Stimulated activated CD4-positive, alpha-beta T cell treated with anti-CD3 and anti-CD28 coated beads, Interleukin-15, amount 100 ng/mL, for 48 hours (primary cell): ENCODE results near the gene PSD.

ENCODE experiments used
- DNase-seq, 2 donors: peaks; one replicate each; pipeline ENCODE4 v3.0.0-alpha.2; 2020; ENCODE audit warnings: low read depth in 2 of 2

PSD gene

GRCh38 chr10:102389894-102390293, 28.7 kb downstream of the PSD start:
- DNase-seq: no peak

GRCh38 chr10:102384606-102385429, 33.8 kb downstream of the PSD start:
- no peak for DNase-seq

DNA sequence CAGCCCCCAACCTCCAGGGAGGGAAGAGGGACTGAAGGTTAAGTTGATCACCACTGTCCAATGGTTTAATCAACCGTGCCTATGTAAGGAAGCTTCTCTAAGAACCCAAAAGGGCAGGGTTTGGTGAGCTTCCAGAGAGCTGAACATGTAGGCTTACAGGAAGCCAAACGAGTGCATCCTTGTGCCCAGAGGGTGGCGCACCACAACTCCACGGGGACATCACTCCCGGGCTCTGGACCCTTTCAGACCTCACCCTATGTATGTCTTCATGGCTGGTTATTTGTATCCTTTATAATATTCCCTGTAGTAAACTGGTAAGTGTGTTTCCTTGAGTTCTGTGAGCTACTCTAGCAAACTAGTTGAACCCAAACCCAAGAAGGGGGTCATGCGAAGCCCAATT, 34.5 kb downstream of the PSD start:
- DNase-seq: no peak

DNA sequence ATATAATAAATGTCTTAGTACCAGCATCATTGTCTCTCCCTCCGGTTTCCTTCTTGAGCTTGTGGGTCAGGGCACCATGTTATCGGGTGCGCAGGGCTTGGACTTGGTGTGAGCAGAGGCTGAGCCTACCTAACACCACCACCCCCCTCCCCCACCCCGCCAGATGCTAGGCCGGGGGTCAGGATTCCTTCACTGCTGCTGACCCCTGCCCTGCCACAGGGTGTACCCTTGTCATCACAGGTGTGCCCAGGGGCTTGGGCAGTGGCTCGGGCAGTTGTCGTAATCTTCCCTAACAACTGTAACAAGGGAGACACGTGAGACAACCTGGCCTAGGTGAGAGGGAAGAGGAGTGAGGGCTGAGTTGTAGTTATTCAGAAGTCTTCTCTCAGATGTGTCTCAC, 35.7 kb downstream of the PSD start:
- DNase-seq: no peak

GRCh38 chr10:102381983-102382382, 36.6 kb downstream of the PSD start:
- DNase-seq: no peak

- DNase-seq: no peak
Observed at GRCh38 chr10:102379383-102379782, 39.2 kb downstream of the PSD start.

DNA sequence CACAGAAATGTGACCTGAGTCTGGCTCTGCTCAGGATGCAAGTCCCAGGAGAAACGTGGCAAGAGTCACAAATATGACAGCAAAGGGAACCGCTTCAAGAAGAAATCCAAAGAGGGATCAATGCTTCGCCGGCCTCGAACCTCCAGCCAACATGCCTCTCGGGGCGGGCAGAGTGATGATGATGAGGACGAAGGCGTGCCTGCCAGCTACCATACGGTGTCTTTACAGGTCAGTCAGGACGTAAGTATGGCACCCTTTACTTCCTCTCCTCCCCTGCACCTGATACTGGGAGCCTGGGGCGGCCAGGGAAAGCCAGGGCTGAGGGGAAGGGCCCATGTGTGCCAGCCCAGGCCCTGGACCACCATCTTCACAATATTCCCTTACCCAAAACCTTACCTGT, 41.7 kb downstream of the PSD start:
- DNase-seq: no peak

DNA sequence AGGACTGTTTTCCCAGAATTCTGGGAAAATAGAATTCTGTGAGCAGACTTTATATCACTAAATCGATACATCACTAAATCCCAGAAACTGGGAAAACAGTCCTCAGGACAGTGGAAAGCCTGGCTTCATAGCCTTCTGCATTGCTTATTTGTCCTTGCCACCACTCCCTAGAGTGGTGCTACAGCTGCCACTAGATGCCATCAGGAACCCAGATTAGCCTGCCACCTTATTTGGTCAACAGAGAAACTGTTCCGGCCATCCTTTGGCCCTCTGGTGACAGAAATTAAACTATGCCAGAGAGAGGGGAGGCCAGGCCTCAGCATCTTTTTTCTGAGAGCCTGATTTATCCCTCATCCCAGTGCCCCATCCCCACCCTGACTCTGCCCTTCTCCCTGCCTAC, 42.7 kb downstream of the PSD start:
- no peak for DNase-seq

- DNase-seq: no peak
Observed at GRCh38 chr10:102375250-102375649, 43.3 kb downstream of the PSD start.

DNA sequence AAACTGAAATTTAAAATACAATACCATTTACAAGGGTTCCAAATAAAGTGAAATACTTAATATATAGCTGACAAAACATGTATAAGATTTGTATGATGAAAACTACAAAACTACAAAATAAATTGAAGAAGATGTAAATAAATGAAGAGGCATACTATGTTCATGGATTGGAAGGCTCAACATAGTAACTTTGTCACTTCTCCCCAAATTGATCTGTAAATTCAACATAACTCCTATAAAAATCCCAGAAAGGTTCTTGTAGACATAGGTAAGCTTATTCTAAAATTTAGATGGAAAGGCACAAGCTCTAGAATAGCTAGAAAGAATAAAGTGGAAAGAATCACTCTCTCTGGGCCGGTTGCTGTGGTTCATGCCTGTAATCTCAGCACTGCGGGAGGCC, 47.3 kb downstream of the PSD start:
- no peak for DNase-seq

- DNase-seq: no peak
Observed at GRCh38 chr10:102368077-102368476, 50.5 kb downstream of the PSD start.

DNA sequence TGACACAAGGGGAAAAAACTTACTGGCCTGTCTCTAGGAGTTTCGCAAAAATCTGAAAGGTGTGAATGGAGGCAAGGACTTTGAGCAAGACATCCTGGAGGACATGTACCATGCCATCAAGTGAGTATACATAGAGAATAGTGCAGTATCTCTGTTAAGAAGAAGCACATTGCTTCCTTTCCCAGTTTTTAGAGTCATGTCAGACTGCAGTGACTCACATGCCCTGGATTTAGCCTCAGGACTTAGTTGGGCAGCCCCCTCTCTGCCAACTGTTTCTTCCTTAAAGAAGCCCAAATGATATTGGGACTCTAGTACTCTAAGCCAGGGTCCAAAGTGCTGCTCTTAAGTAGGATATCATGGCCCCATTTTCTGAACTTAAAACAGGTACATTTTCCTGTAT, 51.1 kb downstream of the PSD start:
- DNase-seq: no peak

GRCh38 chr10:102358712-102359382, 59.7 kb downstream of the PSD start:
- DNase-seq: no peak

DNA sequence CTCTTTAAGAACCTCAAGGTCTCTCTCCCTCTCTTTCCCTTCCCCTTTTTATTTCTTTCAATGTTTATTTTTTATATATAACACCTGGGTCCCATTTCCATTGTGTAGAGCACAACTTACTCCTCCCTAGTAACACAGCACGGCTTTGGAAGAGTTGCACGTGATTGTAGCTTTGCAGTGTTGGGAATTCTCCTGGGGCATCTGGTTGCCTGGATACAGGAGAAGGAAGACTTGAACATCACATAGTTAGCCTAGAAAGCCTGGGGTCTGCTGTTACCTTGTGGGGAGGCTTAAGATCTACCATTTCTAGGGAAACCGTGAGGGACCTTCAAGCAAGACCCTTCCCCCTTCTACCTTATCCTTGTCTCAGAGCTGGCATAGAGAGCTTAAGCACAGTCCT, 64.1 kb downstream of the PSD start:
- no peak for DNase-seq
